Dedifferentiated amniotic fluid mesenchymal stem cell (primary cell): Measurements from ENCODE around the gene DHX30.
A peak's percentile ranks its signal among the peaks of the same experiment; 100 is the strongest.
"Not testable (repeated sequence)": the region's sequence is repeated elsewhere in the genome, so short reads cannot be mapped to it uniquely, and the experiment has no call there.

ENCODE experiments used
- DNase-seq: peaks from one replicate; pipeline ENCODE4 v3.0.0-alpha.2; 2016; ENCODE audit errors: extremely low spot score

The DHX30 gene

GRCh38 chr3:47813551-47814177 is 10.7 kb downstream of the DHX30 start:
- DNase-seq, result no peak

GRCh38 chr3:47817609-47818008 is 14.7 kb downstream of the DHX30 start:
- DNase-seq, result no peak

GRCh38 chr3:47824541-47825473 is 21.9 kb downstream of the DHX30 start:
- peak; percentile 77 for DNase-seq

- DNase-seq, result no peak
Measured at GRCh38 chr3:47825590-47825989, 22.7 kb downstream of the DHX30 start.

GRCh38 chr3:47829482-47829881 is 26.5 kb downstream of the DHX30 start:
- DNase-seq, result not testable (repeated sequence)

GRCh38 chr3:47836986-47837385 is 34.0 kb downstream of the DHX30 start:
- DNase-seq, result no peak

GRCh38 chr3:47838503-47838902 is 35.6 kb downstream of the DHX30 start:
- no peak for DNase-seq

GRCh38 chr3:47841786-47842349 is 38.9 kb downstream of the DHX30 start:
- no peak for DNase-seq

GRCh38 chr3:47846186-47846879 is 43.4 kb downstream of the DHX30 start:
- no peak for DNase-seq

GRCh38 chr3:47846880-47847248 is 43.9 kb downstream of the DHX30 start:
- DNase-seq, result no peak

GRCh38 chr3:47847260-47847659 is 44.3 kb downstream of the DHX30 start:
- no peak for DNase-seq

- no peak for DNase-seq
Measured at GRCh38 chr3:47847801-47848518, 45.0 kb downstream of the DHX30 start.

- no peak for DNase-seq
Measured at GRCh38 chr3:47848599-47849117, 45.7 kb downstream of the DHX30 start.

GRCh38 chr3:47849186-47849698 is 46.3 kb downstream of the DHX30 start:
- DNase-seq, result no peak

- DNase-seq, result no peak
Measured at GRCh38 chr3:47849699-47850563, 47.0 kb downstream of the DHX30 start.

GRCh38 chr3:47850564-47851410 is 47.8 kb downstream of the DHX30 start:
- DNase-seq, result no peak

- no peak for DNase-seq
Measured at GRCh38 chr3:47851888-47852603, 49.1 kb downstream of the DHX30 start.
